Endothelial cell of umbilical vein (primary cell): ENCODE measurements around the gene NAP1L5. TPM values are rescaled to one million over a fixed set of nuclear protein-coding genes. Genes with fewer than 3 reads are reported as not detected.

ENCODE experiments used
- BruUV-seq: library from RNA; stranded (reverse); fragments of 400-500 nt; replicated peaks from 2 replicates; lab custom pipeline; 2021; lab: Mats Ljungman, UMichigan
- CTCF ChIA-PET: fragments of 300-600, 350-600 bp; sonication (Branson Sonifier 250); formaldehyde crosslinking; loops from one replicate; lab custom pipeline; 2021; ENCODE audit warnings: antibody characterized with exemption, inconsistent platforms; lab: Charles Lee
- POLR2A ChIA-PET: fragments of 300-600, 350-600 bp; sonication (Branson Sonifier 250); formaldehyde crosslinking; loops from one replicate; lab custom pipeline; 2021; ENCODE audit warnings: antibody characterized with exemption, inconsistent platforms; lab: Charles Lee
- DNase-seq: peaks from one replicate; pipeline ENCODE4 v3.0.0-alpha.2; 2011; ENCODE audit warnings: low read depth, low spot score
- FAIRE-seq: peaks from 2 replicates; lab custom pipeline; 2011; peaks lifted over from hg19 to GRCh38; lab: Jason Lieb, UNC
- H2AFZ ChIP-seq: 2 replicates; pipeline ENCODE4 v1.6.0; 2012; ENCODE audit warnings: low read depth, low read length, control low read depth, inconsistent platforms
- H3K27ac ChIP-seq: 2 replicates; pipeline ENCODE4 v1.5.1; 2011; ENCODE audit warnings: low read depth, mild to moderate bottlenecking, control low read depth, low read length, moderate library complexity; ENCODE audit not compliant: insufficient read depth
- H3K27me3 ChIP-seq, 2 experiments: 2 replicates each; pipeline versions ENCODE4 v1.6.0 to v1.6.1; 2011; ENCODE audit warnings: low read length in 2 of 2, mixed read lengths in 1 of 2; ENCODE audit not compliant: control insufficient read depth in 2 of 2, insufficient read depth in 2 of 2
- H3K36me3 ChIP-seq, 2 experiments: 2 replicates in 1 of 2; 3 replicates in 1 of 2; pipeline ENCODE4 v1.5.1; 2011; ENCODE audit warnings: low read length in 2 of 2, mild to moderate bottlenecking in 1 of 2, moderate library complexity in 1 of 2; ENCODE audit not compliant: control insufficient read depth in 2 of 2, insufficient read depth in 2 of 2; ENCODE audit errors: extremely low read depth in 1 of 2
- H3K4me1 ChIP-seq: 3 replicates; pipeline ENCODE4 v1.5.1; 2011; ENCODE audit warnings: mild to moderate bottlenecking, low read length; ENCODE audit not compliant: control insufficient read depth, insufficient read depth; ENCODE audit errors: extremely low read depth
- H3K4me2 ChIP-seq: 2 replicates; pipeline ENCODE4 v1.6.1; 2011; ENCODE audit warnings: low read length, control low read depth, mixed read lengths; ENCODE audit not compliant: insufficient read depth
- H3K4me3 ChIP-seq, 3 experiments: fragments of 200-600 bp in 1 of 3; sonication (generic), shearing (Covaris generic) in 1 of 3; replicated peaks in 1 of 3; 2 replicates each; pipeline ENCODE4 v1.5.1; 2011 to 2016; ENCODE audit warnings: control low read depth in 3 of 3, low read length in 3 of 3, mild to moderate bottlenecking in 2 of 3, inconsistent platforms in 1 of 3, low read depth in 1 of 3, moderate library complexity in 1 of 3; ENCODE audit not compliant: insufficient read depth in 1 of 3
- H3K79me2 ChIP-seq: 2 replicates; pipeline ENCODE4 v1.6.0; 2012; ENCODE audit warnings: low read length, inconsistent platforms; ENCODE audit not compliant: control insufficient read depth, insufficient read depth
- H3K9ac ChIP-seq: replicated peaks from 2 replicates; pipeline ENCODE3; 2011; ENCODE audit warnings: low read length, control low read depth; ENCODE audit not compliant: insufficient read depth; ENCODE audit errors: extremely low read depth
- H3K9me1 ChIP-seq: replicated peaks from 3 replicates; pipeline ENCODE4 v1.6.0; 2011; ENCODE audit warnings: mild to moderate bottlenecking, low read length; ENCODE audit not compliant: control insufficient read depth, insufficient read depth; ENCODE audit errors: extremely low read depth
- H3K9me3 ChIP-seq: replicated peaks from 2 replicates; pipeline ENCODE4 v1.5.1; 2012; ENCODE audit warnings: low read length, inconsistent platforms; ENCODE audit not compliant: control insufficient read depth, insufficient read depth
- H4K20me1 ChIP-seq: replicated peaks from 2 replicates; pipeline ENCODE3; 2011; ENCODE audit warnings: mild to moderate bottlenecking, low read length; ENCODE audit not compliant: control insufficient read depth, insufficient read depth; ENCODE audit errors: extremely low read depth
- EZH2 ChIP-seq: IDR thresholded peaks from 2 replicates; pipeline ENCODE4 v1.6.1; 2012; ENCODE audit warnings: borderline replicate concordance, low read depth, mild to moderate bottlenecking, moderate library complexity, low read length, inconsistent platforms; ENCODE audit not compliant: severe bottlenecking
- FOS ChIP-seq: IDR thresholded peaks from 2 replicates; pipeline ENCODE4 v1.6.1; 2011; ENCODE audit warnings: mild to moderate bottlenecking, low read length, moderate library complexity, borderline replicate concordance; ENCODE audit not compliant: insufficient read depth
- GATA2 ChIP-seq: IDR thresholded peaks from 2 replicates; pipeline ENCODE4 v1.7.0; 2011; ENCODE audit warnings: low read depth, mild to moderate bottlenecking, moderate library complexity, mixed read lengths, low read length; ENCODE audit not compliant: insufficient read length, insufficient read depth
- JUN ChIP-seq: IDR thresholded peaks from 2 replicates; pipeline ENCODE4 v1.6.1; 2011; ENCODE audit warnings: borderline replicate concordance, low read depth; ENCODE audit not compliant: insufficient read length, insufficient read depth
- MAX ChIP-seq: IDR thresholded peaks from 2 replicates; pipeline ENCODE4 v1.6.1; 2011; ENCODE audit not compliant: insufficient read depth, insufficient read length
- MYC ChIP-seq: IDR thresholded peaks from one replicate; pipeline ENCODE4 v1.6.1; 2011; ENCODE audit warnings: mild to moderate bottlenecking, low read depth, low read length
- POLR2A ChIP-seq: IDR thresholded peaks from 2 replicates; pipeline ENCODE4 v1.6.1; 2012; ENCODE audit warnings: low read depth, mild to moderate bottlenecking, control low read depth, low read length
- POLR2AphosphoS5 ChIP-seq: IDR thresholded peaks from 2 replicates; pipeline ENCODE4 v1.6.1; 2012; ENCODE audit warnings: low read depth, mild to moderate bottlenecking, control low read depth, low read length, moderate library complexity; ENCODE audit not compliant: insufficient read depth
- dilution Hi-C: fragments of 300-500 bp; cut with MboI; formaldehyde crosslinking; loops from one replicate; pipeline ENCODE4 v1.15.0; 2019; ENCODE audit warnings: low sequenced_read_pairs; ENCODE audit not compliant: extremely low pct_ligation_motif_present
- intact Hi-C: fragments of 100-400 bp; cut with micrococcal nuclease; formaldehyde crosslinking; loops from one replicate; pipeline ENCODE4 v1.10.0; 2022
- polyA plus RNA-seq, 4 experiments: library from polyadenylated mRNA; depleted of rRNA in 3 of 4; stranded (reverse) in 3 of 4; unstranded in 1 of 4; fragments of >200 nt; gene quantifications; 2 replicates each; pipeline versions ENCODE4 v1.2.1 to v1.2.3, GENCODE V29; 2011 to 2012; ENCODE audit warnings: missing spikeins in 1 of 4
- total RNA-seq: library from RNA; stranded (reverse); gene quantifications from 2 replicates; pipeline ENCODE4 v1.2.3, GENCODE V29; 2021
- TF ChIP-seq, protein P1 (sequence below), 2 donors: IDR thresholded peaks; 1 replicate in 1 of 2; 2 replicates in 1 of 2; pipeline ENCODE4 v1.5.1; 2011; ENCODE audit warnings: low read length in 2 of 2, mild to moderate bottlenecking in 2 of 2, moderate library complexity in 2 of 2, control low read depth in 1 of 2, inconsistent platforms in 1 of 2, low read depth in 1 of 2; ENCODE audit not compliant: insufficient read depth in 1 of 2; ENCODE audit errors: extremely low read depth in 1 of 2

The NAP1L5 gene
- total and polyA plus RNA-seq, 2 donors (not counting 3 experiments of a cell fraction or from before 2014, with no cell fraction given), result 3.4 to 6.1 TPM

DNA sequence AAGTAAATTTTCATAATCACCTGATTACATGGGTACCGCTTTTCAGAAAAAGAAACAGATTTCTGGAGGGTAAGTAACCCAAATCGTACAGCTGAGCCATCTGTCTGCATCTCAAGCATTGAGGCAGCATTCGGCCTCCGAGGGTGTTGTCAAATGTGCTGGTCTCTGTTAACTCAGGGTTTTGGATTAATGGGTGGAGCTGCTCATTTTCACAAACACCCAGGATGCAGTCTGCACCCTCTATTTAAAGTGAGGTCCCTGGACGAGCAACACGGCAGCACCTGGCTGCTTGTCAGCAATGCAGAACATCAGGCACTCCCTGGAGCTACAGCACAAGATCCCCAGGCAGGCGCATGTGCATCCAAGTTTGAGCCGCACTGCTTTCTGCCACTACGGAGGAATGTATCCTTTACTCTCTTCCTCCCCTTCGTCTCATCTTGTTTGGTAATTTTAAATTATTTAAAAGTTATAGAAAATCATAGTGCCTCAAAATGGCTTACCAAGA, 24.7 kb upstream of the NAP1L5 start:
- intact Hi-C loops, result no loop called here
- POLR2A ChIA-PET, result no interaction called here
- BruUV-seq, result no TSS peak

More for the DNA sequence above, 24.7 kb upstream of the NAP1L5 start:
- FAIRE-seq (no peak), DNase-seq (no peak)
- CTCF ChIA-PET, result interaction anchor here (1.0 to 1.2 kb wide), 3 partner anchors 13 to 49 kb away, joined by 3 to 5 read pairs (median 3); no protein-coding TSS in a partner anchor
- no peaks in the 10 kb centered on the region for H3K27me3 ChIP-seq
- H3K9me3 ChIP-seq, result no peaks in the 10 kb centered on the region
- no peak overlapping the region for H3K4me3 ChIP-seq
- H3K9ac ChIP-seq, result no peak overlapping the region
- H3K4me2 ChIP-seq, result no peak overlapping the region
- no peak overlapping the region for H3K27ac ChIP-seq
- dilution Hi-C loops, result no loop called here
- H3K36me3 ChIP-seq, result peaks cover 3 to 4% of the 10 kb centered on the region in 2 experiments
- TF ChIP-seq JUN (no peak), EZH2 (no peak), POLR2AphosphoS5 (no peak), POLR2A (no peak), MYC (no peak), GATA2 (no peak), FOS (no peak), MAX (no peak)
- TF ChIP-seq, protein P1, sequence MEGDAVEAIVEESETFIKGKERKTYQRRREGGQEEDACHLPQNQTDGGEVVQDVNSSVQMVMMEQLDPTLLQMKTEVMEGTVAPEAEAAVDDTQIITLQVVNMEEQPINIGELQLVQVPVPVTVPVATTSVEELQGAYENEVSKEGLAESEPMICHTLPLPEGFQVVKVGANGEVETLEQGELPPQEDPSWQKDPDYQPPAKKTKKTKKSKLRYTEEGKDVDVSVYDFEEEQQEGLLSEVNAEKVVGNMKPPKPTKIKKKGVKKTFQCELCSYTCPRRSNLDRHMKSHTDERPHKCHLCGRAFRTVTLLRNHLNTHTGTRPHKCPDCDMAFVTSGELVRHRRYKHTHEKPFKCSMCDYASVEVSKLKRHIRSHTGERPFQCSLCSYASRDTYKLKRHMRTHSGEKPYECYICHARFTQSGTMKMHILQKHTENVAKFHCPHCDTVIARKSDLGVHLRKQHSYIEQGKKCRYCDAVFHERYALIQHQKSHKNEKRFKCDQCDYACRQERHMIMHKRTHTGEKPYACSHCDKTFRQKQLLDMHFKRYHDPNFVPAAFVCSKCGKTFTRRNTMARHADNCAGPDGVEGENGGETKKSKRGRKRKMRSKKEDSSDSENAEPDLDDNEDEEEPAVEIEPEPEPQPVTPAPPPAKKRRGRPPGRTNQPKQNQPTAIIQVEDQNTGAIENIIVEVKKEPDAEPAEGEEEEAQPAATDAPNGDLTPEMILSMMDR (IDR thresholded peaks at IDR 0.05; ENCODE audit: extremely low read depth in 1 of 2, insufficient read depth in 1 of 2, low read depth in 1 of 2, low read length in 2 of 2), result no peak
- H3K9me1 ChIP-seq, result no peaks in the 10 kb centered on the region
- H4K20me1 ChIP-seq, result no peaks in the 10 kb centered on the region
- H2AFZ ChIP-seq, result no peak overlapping the region
- H3K4me1 ChIP-seq, result no peaks in the 10 kb centered on the region
- H3K79me2 ChIP-seq, result no peaks in the 10 kb centered on the region
